CD4-positive, alpha-beta T cell (primary cell): Measurements from ENCODE around the gene RANGRF. TPM values are rescaled to one million over a fixed set of nuclear protein-coding genes. Genes with fewer than 3 reads are reported as not detected.
A peak's percentile ranks its signal among the peaks of the same experiment; 100 is the strongest.

Experiments
- ATAC-seq: fragments of 200-7000 bp; cut with Tn5 transposase; one replicate; pipeline ENCODE4 v1.10.0; 2022; ENCODE audit warnings: mild to moderate bottlenecking; ENCODE audit not compliant: poor library complexity
- CTCF ChIA-PET: fragments of 350-600 bp; sonication (Branson Sonifier 250); formaldehyde crosslinking; loops from one replicate; lab custom pipeline; 2021; ENCODE audit warnings: antibody characterized with exemption, inconsistent platforms; lab: Charles Lee
- POLR2A ChIA-PET: fragments of 350-600 bp; sonication (Branson Sonifier 250); formaldehyde crosslinking; loops from one replicate; lab custom pipeline; 2021; ENCODE audit warnings: antibody characterized with exemption, inconsistent platforms; lab: Charles Lee
- DNase-seq, 14 experiments: peaks; one replicate each; pipeline ENCODE4 v3.0.0-alpha.2; 2013 to 2020; ENCODE audit warnings: mixed read lengths in 2 of 14
- H3K27ac ChIP-seq, 2 donors: one replicate each; pipeline versions ENCODE4 v1.5.1 to v1.7.0; 2013; ENCODE audit warnings: low read length in 2 of 2, low read depth in 1 of 2, mild to moderate bottlenecking in 1 of 2
- H3K27me3 ChIP-seq, 2 experiments: 1 replicate in 1 of 2; 2 replicates in 1 of 2; pipeline versions ENCODE4 v1.6.1 to v1.7.0; 2013; ENCODE audit warnings: low read length in 2 of 2, control low read depth in 1 of 2, mild to moderate bottlenecking in 1 of 2, moderate library complexity in 1 of 2; ENCODE audit not compliant: insufficient read depth in 2 of 2, control insufficient read depth in 1 of 2
- H3K36me3 ChIP-seq: one replicate; pipeline ENCODE4 v1.6.1; 2013; ENCODE audit warnings: low read length, control low read depth; ENCODE audit not compliant: insufficient read depth
- H3K4me1 ChIP-seq: one replicate; pipeline ENCODE4 v1.6.1; 2013; ENCODE audit warnings: low read length, control low read depth; ENCODE audit not compliant: insufficient read depth
- H3K4me3 ChIP-seq: one replicate; pipeline ENCODE4 v1.5.1; 2013; ENCODE audit warnings: mild to moderate bottlenecking, low read length, moderate library complexity
- H3K9me3 ChIP-seq, 2 experiments: 1 replicate in 1 of 2; 2 replicates in 1 of 2; pipeline versions ENCODE4 v1.6.1 to v1.7.0; 2013; ENCODE audit warnings: low read length in 2 of 2, mild to moderate bottlenecking in 2 of 2, control low read depth in 1 of 2, moderate library complexity in 1 of 2; ENCODE audit not compliant: control insufficient read depth in 1 of 2, insufficient read depth in 1 of 2
- H3K27ac Mint-ChIP-seq: one replicate; pipeline ENCODE4 v1.8.0; 2020; ENCODE audit warnings: mixed read lengths
- H3K27me3 Mint-ChIP-seq: one replicate; pipeline ENCODE4 v1.8.0; 2021; ENCODE audit warnings: mixed read lengths
- H3K36me3 Mint-ChIP-seq: one replicate; pipeline ENCODE4 v1.8.0; 2021; ENCODE audit warnings: low read depth, mixed read lengths
- H3K4me1 Mint-ChIP-seq: one replicate; pipeline ENCODE4 v1.8.0; 2021; ENCODE audit warnings: low read depth, mixed read lengths
- H3K4me3 Mint-ChIP-seq: one replicate; pipeline ENCODE4 v1.8.0; 2020; ENCODE audit warnings: mild to moderate bottlenecking, mixed read lengths
- H3K9me3 Mint-ChIP-seq: one replicate; pipeline ENCODE4 v1.8.0; 2020; ENCODE audit warnings: mixed read lengths
- intact Hi-C, 2 experiments: fragments of 100-400 bp; cut with DNase I in 1 of 2; cut with micrococcal nuclease in 1 of 2; formaldehyde crosslinking; loops; one replicate each; pipeline versions ENCODE4 v1.15.1 to v1.9.0; 2023 to 2025; cut with DNase I, micrococcal nuclease
- total RNA-seq, 174 experiments: library from RNA in 2 of 174; stranded (reverse) in 2 of 174; gene quantifications; one replicate each; pipeline ENCODE4 v1.2.3 and lab custom pipeline; 2021 to 2026
- TF ChIP-seq, protein P1 (sequence below): fragments of 200-600 bp; IDR thresholded peaks from one replicate; pipeline ENCODE4 v1.8.0; 2022; ENCODE audit warnings: antibody characterized with exemption, mild to moderate bottlenecking

RANGRF gene
- total RNA-seq, 2 experiments from 2014 or later = 23.1 to 24.6 TPM

DNA sequence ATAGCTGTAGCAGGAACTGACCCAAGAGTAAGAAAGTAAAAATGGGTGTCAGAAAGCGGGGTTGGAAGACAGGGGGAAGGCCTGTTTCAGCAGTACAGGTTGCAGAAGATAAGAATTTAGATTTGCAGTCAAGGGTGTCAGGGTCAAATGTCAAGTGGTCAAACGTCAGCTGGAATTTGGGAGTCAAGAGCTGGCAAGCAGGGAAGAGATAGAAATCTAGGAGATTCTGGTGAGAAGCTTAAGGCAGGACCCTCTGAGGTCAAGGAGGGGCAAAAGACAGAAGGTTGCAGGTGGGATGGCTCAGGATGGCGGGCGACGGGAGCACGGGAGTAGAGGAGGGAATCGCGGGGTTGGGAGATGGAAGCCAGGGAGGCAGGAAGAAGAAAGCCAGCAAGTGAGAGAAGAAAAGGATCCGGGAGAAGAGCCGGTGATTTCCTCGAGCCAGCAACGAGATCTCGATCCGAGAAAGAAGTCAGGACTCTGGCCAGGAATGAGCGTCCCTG is 6.4 kb downstream of the RANGRF start:
- no peaks in the 10 kb centered on the region for H3K9me3 ChIP-seq
- intact Hi-C loops = loop anchor here (1.0 to 5.0 kb wide), 3 partner anchors 46 to 173 kb away; partner anchors contain the start of genes HES7 (in 1 of the 2), KRABD2 (in 1 of the 2) and PFAS (in 1 of the 2)
- peak overlapping the region; percentile 48 to 73 for H3K27ac ChIP-seq
- Mint-ChIP-seq H3K4me3 (peak overlapping the region; percentile 95), H3K27me3 (no peaks in the 10 kb centered on the region), H3K4me1 (peaks cover 39% of the 10 kb centered on the region), H3K36me3 (no peaks in the 10 kb centered on the region), H3K27ac (peak overlapping the region; percentile 79), H3K9me3 (no peaks in the 10 kb centered on the region)
- no peak for DNase-seq
- no peaks in the 10 kb centered on the region for H3K36me3 ChIP-seq
- POLR2A ChIA-PET = interaction anchor here (0.7 to 3.2 kb wide), 26 partner anchors 10 to 965 kb away, joined by 3 to 117 read pairs (median 6); partner anchors contain the start of genes ALOXE3, BORCS6, CTC1 and NAA38
- CTCF ChIA-PET = interaction anchor here (1.1 to 2.0 kb wide), 6 partner anchors 48 to 156 kb away, joined by 3 to 8 read pairs (median 6); no protein-coding TSS in a partner anchor
- TF ChIP-seq, protein P1, sequence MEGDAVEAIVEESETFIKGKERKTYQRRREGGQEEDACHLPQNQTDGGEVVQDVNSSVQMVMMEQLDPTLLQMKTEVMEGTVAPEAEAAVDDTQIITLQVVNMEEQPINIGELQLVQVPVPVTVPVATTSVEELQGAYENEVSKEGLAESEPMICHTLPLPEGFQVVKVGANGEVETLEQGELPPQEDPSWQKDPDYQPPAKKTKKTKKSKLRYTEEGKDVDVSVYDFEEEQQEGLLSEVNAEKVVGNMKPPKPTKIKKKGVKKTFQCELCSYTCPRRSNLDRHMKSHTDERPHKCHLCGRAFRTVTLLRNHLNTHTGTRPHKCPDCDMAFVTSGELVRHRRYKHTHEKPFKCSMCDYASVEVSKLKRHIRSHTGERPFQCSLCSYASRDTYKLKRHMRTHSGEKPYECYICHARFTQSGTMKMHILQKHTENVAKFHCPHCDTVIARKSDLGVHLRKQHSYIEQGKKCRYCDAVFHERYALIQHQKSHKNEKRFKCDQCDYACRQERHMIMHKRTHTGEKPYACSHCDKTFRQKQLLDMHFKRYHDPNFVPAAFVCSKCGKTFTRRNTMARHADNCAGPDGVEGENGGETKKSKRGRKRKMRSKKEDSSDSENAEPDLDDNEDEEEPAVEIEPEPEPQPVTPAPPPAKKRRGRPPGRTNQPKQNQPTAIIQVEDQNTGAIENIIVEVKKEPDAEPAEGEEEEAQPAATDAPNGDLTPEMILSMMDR = no peak
- peak overlapping the region; percentile 72 for H3K4me3 ChIP-seq
- H3K4me1 ChIP-seq = peaks cover 26% of the 10 kb centered on the region
- no peak for ATAC-seq
- no peaks in the 10 kb centered on the region for H3K27me3 ChIP-seq

- Mint-ChIP-seq H3K27ac (peak overlapping the region; percentile 8), H3K27me3 (no peaks in the 10 kb centered on the region), H3K9me3 (no peaks in the 10 kb centered on the region), H3K4me3 (peak overlapping the region; percentile 49), H3K4me1 (peaks cover 13% of the 10 kb centered on the region), H3K36me3 (no peaks in the 10 kb centered on the region)
- Histone ChIP-seq H3K27me3 (no peaks in the 10 kb centered on the region), H3K4me3 (no peak overlapping the region), H3K27ac (no peak overlapping the region), H3K36me3 (no peaks in the 10 kb centered on the region), H3K9me3 (no peaks in the 10 kb centered on the region), H3K4me1 (peaks cover 13% of the 10 kb centered on the region)
- ATAC-seq (no peak), DNase-seq (no peak)
- CTCF ChIA-PET = interaction anchor here (0.9 to 2.1 kb wide), 4 partner anchors 53 to 221 kb away, joined by 3 to 13 read pairs (median 9); no protein-coding TSS in a partner anchor
- POLR2A ChIA-PET = interaction anchor here (0.7 to 3.3 kb wide), 5 partner anchors 12 to 161 kb away, joined by 3 to 14 read pairs (median 4); partner anchors contain the start of genes CTC1 and RANGRF
- intact Hi-C loops = loop anchor here (1.0 to 5.0 kb wide), 9 partner anchors 51 to 388 kb away; partner anchors contain the start of genes PFAS (in 2 of the 2) and CTC1 (in 1 of the 2)
- TF ChIP-seq, protein P1 = no peak
Measured at GRCh38 chr17:8300226-8300625, 11.8 kb downstream of the RANGRF start.

DNA sequence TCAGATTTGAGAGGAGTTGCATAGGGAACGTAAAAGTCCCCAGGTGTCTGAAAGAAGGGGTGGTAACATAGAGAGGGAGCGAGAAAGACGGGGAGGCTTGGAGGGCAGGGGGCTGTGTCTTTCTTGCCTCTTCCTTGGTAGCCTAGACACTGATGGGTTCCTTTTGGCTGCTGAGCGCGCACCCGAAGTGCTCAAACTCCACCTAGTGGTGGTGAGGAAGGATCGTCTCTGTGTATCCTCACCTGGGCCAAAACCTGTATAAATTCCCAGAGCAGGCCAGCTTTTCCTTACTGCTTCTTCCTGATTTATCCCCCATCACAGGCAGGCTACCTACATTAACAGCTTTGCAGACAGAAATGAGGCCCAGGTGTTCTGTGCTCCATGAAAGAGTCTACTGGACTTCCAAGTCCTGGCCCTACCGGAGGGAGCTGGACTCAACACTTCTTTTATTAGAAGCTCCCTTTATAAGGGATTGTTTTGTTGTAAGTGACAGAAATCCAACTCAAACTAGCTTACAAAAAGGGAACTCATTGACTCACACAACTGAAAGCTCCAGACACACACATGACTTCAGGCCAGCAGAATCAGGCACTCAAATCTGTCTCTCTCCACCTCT is 12.3 kb downstream of the RANGRF start:
- Mint-ChIP-seq H3K27ac (peak overlapping the region; percentile 8), H3K4me1 (peaks cover 13% of the 10 kb centered on the region), H3K4me3 (peak overlapping the region; percentile 49)

More for the DNA sequence above, 12.3 kb downstream of the RANGRF start:
- peaks cover 10% of the 10 kb centered on the region for H3K4me1 ChIP-seq
- intact Hi-C loops = loop anchor here (1.0 to 5.0 kb wide), 9 partner anchors 51 to 388 kb away; partner anchors contain the start of genes PFAS (in 2 of the 2) and CTC1 (in 1 of the 2)
- TF ChIP-seq, protein P1 = peak; percentile 81
- H3K9me3 Mint-ChIP-seq = no peaks in the 10 kb centered on the region
- H3K36me3 Mint-ChIP-seq = no peaks in the 10 kb centered on the region
- peak; percentile 39 to 87 (median 58) for DNase-seq
- H3K27ac ChIP-seq = no peak overlapping the region
- POLR2A ChIA-PET = interaction anchor here (0.8 to 3.3 kb wide), 5 partner anchors 53 to 162 kb away, joined by 3 to 14 read pairs (median 4); partner anchors contain the start of gene CTC1
- H3K9me3 ChIP-seq = no peaks in the 10 kb centered on the region
- H3K27me3 Mint-ChIP-seq = no peaks in the 10 kb centered on the region
- H3K36me3 ChIP-seq = no peaks in the 10 kb centered on the region
- peak; percentile 96 for ATAC-seq
- CTCF ChIA-PET = interaction anchor here (0.6 to 2.1 kb wide), 13 partner anchors 12 to 221 kb away, joined by 3 to 13 read pairs (median 3); partner anchors contain the start of genes AURKB, BORCS6 and RANGRF
- no peaks in the 10 kb centered on the region for H3K27me3 ChIP-seq
- no peak overlapping the region for H3K4me3 ChIP-seq
